Activated CD8-positive, alpha-beta memory T cell treated with anti-CD3 and anti-CD28 coated beads for 4 hours (primary cell): ENCODE measurements around the gene IFI27.

Source experiments
- DNase-seq, 2 donors: peaks; one replicate each; pipeline ENCODE4 v3.0.0-alpha.2; 2020; ENCODE audit warnings: low read depth in 2 of 2

The IFI27 gene

GRCh38 chr14:94124582-94125377 lies 14.2 kb downstream of the IFI27 start:
- DNase-seq, result no peak

DNA sequence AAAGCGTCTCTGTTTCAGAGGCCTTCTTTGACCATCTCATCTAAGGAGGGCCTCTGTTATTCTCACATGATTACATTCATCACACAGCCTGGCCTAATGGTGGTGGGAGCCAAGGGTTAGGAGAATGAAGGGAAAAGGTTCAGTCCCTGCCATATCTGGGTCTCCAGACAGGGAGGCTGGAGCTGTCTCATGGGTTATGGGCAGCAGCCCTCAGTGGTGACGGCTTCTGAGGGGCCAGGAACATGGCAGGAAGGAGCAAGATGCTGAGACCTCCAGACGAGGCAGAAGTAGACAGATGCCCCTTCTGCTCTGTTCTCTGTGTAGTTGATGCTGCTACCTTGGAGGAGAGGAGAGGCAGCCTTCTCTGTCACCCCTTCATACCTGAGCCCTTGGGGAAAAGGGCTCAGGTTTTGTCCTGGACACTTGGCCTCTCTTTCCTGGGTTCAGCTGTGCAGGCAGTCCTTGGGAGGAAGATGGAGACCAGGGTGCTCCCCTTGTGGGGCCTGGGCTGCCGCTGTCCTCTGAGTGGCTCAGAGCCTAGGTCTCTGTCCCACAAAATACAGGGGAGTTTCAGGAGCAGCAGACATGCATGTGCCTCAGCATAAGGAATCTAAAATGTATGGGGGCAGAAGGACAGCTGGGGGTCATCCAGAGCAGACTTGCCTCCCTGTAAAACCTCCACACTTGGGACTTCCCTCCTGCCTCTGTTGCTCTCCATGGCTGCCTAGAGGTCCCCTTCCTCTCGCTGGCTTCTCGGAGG lies 15.3 kb downstream of the IFI27 start:
- no peak for DNase-seq

DNA sequence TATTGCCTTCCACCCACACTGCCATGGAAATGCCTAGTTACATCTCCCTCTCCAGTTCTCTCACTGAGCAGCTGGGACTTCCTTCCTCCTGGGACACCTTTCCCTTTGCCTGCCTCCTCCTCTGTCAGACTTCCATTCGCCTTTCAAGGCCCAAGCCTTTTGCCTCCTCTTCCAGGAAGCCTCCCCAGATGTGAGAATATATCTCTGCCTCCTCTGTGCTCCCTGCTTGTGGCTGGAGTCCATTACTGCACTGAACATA lies 15.8 kb downstream of the IFI27 start:
- DNase-seq, result no peak

DNA sequence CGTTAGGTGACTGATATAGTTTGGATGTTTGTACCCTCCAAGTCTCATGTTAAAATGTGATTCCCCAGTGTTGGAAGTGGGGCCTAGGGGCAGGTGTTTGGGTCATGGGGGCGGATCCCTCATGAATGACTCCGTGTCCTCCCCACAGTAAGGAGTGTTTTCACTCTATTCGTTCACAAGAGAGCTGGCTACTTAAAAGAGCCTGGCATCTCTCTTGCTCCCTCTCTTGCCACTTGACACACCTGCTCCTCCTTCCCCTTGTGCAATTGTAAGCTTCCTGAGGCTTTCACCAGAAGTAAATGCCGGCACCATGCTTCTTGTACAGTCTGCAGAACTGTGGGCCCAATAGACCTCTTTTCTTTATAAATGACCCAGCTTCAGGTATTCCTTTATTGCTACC lies 16.3 kb downstream of the IFI27 start:
- no peak for DNase-seq

DNA sequence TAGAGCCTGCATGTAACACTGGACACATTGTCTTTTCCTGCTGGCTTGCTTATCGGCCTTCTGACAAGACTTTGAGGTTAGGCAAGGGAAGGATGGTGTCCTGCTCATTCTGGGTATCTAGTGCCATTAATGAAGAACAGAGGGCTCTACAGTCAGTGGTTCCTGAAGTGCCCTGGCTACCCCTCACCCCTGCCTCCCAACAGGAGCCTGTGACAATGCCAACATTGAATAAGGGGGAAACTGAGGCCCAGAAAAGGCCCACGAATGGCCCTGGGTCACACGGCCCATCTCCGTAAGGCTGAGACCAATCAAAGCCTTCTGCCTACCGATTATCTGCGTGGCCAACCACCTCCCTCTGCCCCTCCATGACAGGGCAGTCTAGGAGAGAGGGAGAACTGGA lies 16.8 kb downstream of the IFI27 start:
- no peak for DNase-seq

DNA sequence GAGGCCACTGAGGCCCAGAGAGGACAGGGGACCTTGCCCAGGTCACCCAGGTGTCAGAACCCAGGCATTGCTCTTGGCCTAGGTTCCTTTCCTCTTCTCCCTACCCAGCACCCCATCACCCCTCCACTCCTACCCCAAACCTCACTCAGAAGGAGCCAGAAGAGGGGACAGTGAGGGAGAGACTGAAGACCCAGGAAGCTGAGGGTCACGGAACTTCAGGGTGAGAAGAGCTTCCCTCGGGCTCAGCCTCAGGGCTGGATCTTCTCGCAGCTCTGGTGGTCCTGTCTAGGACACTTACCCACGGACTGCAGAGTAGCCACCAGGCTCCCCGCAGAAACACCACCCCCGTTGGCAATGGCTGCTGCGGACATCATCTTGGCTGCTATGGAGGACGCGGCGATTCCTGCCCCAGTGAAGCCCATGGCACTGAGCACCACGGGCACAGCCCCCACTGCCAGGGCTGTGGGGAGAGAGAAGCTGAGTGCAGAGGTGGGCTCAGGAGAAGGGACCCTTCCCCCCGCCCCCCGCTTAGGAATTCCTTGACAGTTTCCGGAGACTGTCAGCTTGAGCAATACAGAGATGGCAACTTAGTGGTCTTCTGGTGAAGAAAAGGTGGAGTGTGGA lies 17.8 kb downstream of the IFI27 start:
- DNase-seq, result no peak

GRCh38 chr14:94129111-94129757 lies 18.7 kb downstream of the IFI27 start, which contains the start of gene IFI27L2:
TSS of gene IFI27L2 (minus strand) at chr14:94129604. CDS start at chr14:94129564, 40 bp downstream.
- peak; percentile 11 to 27 for DNase-seq

DNA sequence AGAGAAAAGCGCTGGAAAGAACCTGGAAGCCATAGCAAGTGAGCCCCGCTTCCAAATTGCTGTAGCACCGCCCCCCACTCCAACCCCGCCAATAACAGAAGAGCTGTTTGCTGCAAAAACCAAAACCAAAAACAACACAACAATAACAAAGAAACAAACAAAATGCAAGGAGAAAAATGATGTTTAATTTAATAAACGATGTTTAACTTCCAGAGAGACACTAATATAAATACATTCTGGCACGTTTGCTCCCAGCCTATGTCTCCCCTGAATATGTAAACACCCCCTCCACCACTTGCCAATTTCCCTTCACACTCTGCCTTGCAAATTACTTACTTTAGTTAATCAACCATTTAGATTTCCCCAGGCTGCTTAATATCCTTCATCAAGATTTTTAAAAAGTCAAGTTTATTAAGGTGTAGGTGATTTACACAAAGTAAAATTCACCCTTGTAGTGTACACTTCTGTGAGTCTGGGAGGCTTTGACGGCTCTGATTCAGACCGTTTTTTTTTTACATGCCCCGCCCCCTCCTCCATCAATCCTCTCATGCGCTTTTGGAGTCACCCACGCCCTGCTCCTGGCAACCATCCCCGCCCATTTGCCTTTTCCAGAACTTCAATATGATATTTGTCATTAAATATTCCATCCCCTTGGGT lies 19.4 kb downstream of the IFI27 start:
- no peak for DNase-seq

DNA sequence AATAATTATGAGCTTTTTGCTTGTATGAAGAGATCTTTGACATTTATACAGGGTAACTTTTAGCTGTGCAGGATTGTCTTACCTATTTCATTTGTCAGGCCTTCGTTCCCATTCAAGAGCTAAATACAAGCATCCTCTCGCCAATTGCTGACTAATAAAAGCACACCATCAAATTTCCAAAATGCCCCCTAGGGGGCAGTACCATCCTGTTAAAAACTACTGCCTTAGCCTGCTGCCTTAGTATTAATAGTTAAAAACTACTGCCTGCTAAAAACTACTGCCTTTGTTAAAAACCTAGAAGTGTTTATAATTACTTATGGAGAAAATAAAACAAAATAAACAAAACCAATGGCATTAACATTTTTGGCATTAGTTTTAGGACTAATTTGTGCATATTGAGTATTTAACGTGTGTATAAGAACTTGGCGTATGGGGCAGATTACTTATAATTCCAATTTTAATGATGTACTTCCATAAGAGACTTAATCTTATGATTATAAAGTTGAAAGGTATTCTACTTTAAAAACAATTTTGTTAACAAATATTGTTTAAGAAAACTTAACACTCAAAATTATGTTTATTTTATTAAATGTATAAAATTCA lies 21.9 kb downstream of the IFI27 start:
- peak; percentile 14 to 29 for DNase-seq

DNA sequence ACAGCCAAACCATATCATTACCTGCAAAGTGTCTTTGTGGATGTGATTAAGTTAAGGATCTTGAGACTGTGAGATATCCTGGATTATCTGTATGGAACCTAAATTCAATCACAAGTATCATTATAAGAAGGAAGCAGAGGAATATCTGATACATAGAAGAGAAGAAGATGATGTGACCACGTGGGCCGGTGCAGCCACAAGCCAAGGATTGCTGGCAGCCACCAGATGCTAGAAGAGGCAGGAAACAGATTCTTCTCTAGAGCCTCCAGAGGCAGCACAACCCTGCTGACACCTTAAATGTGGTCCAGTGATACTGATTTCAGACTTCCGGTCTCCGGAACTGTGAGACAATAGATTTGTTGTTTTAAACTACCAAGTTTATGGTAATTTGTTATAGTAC lies 24.9 kb downstream of the IFI27 start:
- no peak for DNase-seq

DNA sequence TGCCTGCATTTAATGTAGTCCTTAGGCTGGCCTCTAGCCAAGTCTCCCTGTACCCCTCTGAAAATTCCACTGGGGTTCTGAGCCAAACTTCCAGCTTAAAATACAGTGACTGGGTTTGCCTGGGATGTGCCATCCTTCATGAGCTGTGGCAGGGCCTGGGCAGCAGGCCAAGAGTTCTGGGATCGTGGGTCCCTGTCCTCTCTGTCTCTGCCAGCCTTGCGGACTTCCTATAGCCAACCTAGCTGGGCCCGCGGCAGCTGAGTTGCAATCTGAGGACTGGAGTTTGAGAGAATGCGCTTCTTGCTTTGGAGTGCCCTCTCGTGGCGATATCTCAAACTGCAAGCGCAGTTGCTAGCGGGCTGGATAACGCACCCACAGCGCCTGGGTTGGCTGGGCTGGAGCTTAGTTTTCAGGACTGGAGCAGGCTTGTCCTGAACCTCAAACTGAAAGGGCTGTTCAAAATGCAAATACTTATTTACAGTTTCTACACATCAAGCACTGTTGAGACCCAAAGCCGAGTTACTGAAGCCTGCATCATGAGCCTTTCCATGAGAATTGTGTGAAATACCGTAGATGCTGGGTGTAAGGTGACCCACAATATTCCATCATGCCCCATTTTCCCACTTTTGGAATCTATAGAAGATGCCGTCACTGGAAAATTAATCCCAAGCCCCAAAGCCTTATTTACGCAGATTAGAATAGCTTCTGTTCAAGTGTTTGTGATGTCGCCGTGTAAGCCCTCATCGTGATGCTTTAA lies 26.2 kb downstream of the IFI27 start:
- peak; percentile 61 to 67 for DNase-seq

DNA sequence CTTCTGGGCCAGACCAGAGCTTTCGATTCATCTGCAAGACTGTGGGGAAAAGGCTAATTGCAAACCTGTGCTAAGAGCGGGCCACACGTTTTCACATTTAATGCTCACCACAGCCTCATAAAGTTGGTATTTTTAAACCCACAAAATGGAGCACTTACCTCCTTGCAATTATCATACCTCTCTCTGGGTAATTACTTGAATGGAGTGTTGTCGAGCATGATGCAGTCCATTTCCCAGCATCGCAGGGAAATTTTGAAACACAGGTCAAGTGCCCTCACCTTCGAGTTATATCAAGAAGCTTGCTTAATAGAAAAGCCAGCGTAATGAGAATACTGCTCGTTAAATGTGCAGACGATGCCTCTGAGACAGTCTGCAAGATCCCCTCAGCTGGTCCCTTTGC lies 27.7 kb downstream of the IFI27 start:
- no peak for DNase-seq

- DNase-seq, result no peak
These were observed 28.5 kb downstream of the IFI27 start for GRCh38 chr14:94139006-94139405.

GRCh38 chr14:94139421-94139820 lies 28.9 kb downstream of the IFI27 start:
- no peak for DNase-seq

GRCh38 chr14:94142247-94142646 lies 31.7 kb downstream of the IFI27 start:
- DNase-seq, result no peak

DNA sequence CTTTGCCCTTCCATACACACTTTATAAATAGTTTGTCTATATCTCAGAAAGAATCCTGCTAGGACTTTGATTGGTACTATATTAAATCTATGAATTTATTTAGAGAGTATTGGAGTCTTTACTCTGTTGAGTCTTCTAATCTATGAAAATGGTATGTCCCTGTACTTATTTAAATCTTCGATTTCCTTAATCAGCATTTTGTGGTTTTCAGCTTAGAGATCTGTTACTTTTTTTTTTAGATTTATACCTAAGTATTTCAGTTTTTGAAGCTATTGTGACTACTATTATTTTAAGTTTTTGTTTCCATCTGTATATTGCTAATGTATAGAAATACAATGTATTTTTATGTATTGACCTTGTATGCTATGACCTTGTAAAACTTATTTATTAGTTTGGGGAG lies 32.3 kb downstream of the IFI27 start:
- no peak for DNase-seq

DNA sequence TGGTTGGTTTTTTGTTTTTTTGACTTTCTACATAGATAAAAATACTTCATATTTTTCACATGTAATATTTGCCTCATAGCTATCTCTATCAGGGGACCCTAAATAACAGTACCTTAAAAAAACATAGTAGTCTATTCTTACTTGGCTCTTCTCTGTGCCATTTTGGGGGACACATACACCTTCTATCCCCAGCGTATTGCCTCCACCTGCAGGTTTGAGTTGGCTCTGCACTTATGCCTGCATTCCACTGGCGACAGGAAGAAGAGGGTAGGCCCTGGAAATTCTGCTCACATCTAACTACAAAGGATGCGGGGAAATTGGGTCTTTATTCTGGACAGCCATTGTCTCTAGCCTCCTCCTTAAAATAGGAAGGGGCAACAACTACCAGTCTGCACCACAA lies 32.7 kb downstream of the IFI27 start:
- no peak for DNase-seq

DNA sequence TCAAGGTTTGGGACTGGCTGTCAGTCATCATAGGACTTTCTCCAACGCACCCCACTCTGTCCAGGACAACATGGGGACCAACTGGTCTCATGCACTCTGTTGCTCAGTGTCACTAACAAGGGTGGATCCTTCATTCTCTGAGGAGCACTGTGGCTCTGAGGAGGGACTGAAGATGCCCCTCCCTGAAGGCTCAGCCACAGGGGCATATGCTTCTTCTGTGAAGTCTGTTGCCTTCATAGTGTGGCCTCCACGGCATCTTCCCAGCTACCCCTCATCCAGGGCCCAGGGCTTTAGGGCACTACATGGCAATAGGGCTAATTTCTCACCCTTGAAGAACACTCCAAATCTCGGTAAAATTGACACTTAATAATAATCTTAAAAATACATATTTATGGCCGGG lies 33.2 kb downstream of the IFI27 start:
- DNase-seq, result no peak

GRCh38 chr14:94144765-94145164 lies 34.2 kb downstream of the IFI27 start:
- DNase-seq, result no peak

DNA sequence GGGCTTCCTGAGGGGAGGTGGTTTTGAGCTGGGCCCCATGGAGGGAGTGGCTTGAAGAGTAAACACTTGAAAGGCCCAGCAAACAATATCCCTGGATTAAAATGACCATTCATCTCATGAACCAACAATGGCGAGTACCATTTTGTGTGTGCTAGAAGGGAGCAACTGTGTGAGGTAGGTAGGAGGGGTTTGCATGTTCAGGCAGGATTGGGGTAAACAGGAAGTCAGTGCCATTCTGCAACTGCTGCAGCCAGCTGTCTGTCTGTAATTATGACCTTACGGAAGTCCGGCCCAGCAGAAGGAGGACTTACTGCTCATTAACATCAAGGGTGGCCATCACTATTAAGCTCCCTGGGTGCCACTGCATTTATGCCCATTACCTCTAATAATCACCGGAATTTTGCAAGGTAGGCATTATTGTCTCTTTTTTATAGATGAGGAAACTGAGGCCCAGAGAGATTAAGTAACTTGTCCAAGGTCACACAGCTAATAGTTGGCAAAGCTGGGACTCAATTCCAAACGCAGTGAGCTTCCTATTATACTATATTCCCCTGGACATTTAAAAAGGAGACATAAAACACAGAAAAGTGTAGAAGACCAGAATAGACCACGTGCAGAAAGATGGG lies 35.5 kb downstream of the IFI27 start:
- DNase-seq, result no peak
